Measurements from ENCODE around the gene SEC14L5. TPM values are rescaled to one million over a fixed set of nuclear protein-coding genes. Genes with fewer than 3 reads are reported as not detected.

The SEC14L5 gene
- total RNA-seq, 6 experiments from 2014 or later = not detected

DNA sequence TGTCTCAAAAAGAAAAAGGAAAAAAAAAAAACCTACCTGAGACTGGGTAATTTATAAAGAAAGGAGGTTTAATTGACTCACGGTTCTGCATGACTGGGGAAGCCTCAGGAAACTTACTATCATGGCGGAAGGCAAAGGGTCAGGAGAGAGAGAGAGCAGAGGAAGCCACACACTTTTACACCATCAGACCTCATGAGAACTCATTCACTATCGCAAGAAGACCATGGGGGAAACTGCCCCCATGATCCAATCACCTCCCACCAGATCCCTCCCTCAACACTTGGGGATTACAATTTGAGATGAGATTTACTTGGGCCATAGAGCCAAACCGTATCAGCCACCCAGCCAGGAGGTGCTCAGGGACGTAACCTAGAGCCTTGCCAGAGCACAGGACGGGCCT lies 54.8 kb downstream of the SEC14L5 start:
- TF ChIP-seq, protein P1, sequence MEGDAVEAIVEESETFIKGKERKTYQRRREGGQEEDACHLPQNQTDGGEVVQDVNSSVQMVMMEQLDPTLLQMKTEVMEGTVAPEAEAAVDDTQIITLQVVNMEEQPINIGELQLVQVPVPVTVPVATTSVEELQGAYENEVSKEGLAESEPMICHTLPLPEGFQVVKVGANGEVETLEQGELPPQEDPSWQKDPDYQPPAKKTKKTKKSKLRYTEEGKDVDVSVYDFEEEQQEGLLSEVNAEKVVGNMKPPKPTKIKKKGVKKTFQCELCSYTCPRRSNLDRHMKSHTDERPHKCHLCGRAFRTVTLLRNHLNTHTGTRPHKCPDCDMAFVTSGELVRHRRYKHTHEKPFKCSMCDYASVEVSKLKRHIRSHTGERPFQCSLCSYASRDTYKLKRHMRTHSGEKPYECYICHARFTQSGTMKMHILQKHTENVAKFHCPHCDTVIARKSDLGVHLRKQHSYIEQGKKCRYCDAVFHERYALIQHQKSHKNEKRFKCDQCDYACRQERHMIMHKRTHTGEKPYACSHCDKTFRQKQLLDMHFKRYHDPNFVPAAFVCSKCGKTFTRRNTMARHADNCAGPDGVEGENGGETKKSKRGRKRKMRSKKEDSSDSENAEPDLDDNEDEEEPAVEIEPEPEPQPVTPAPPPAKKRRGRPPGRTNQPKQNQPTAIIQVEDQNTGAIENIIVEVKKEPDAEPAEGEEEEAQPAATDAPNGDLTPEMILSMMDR (IDR thresholded peaks at IDR 0.05) = no peak
- H3K4me3 Mint-ChIP-seq = no peak overlapping the region
- no peaks in the 10 kb centered on the region for H3K9me3 Mint-ChIP-seq
- no peaks in the 10 kb centered on the region for H3K4me1 Mint-ChIP-seq (ENCODE audit: low read depth)
- peaks cover 4% of the 10 kb centered on the region; the same call in 1 of the 2 replicates for H3K36me3 Mint-ChIP-seq (ENCODE audit: low read depth)
- no peak overlapping the region for H3K27ac Mint-ChIP-seq
- H3K27me3 Mint-ChIP-seq (ENCODE audit: insufficient read depth) = peaks cover 41% of the 10 kb centered on the region
- no peak for DNase-seq

DNA sequence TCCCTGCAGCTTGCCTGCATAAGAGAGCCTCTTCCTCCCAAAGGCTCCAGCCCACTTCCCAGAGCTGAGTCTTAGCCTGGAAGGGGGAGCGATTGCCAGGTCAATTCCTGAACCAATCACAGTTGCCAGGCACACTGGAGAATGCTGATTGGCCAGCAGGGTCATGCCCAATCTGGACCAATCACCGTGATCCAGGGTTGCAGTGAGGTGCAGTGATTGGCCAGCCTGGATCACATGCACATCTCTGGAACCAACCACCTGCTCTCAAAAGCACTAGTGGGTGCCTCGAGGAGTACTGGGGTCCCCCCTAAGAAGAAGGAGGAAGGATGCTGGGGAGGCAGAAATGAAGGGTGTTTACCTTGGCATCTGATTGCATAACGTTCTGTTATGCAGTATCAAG lies 57.2 kb downstream of the SEC14L5 start:
- Mint-ChIP-seq H3K4me3 (no peak overlapping the region), H3K36me3 (ENCODE audit: low read depth) (peaks cover 4% of the 10 kb centered on the region; the same call in 1 of the 2 replicates), H3K27me3 (ENCODE audit: insufficient read depth) (peaks cover 39% of the 10 kb centered on the region), H3K4me1 (ENCODE audit: low read depth) (no peaks in the 10 kb centered on the region), H3K27ac (no peak overlapping the region), H3K9me3 (no peaks in the 10 kb centered on the region)
- TF ChIP-seq, protein P1 (IDR thresholded peaks at IDR 0.05) = no peak
- DNase-seq = no peak

DNA sequence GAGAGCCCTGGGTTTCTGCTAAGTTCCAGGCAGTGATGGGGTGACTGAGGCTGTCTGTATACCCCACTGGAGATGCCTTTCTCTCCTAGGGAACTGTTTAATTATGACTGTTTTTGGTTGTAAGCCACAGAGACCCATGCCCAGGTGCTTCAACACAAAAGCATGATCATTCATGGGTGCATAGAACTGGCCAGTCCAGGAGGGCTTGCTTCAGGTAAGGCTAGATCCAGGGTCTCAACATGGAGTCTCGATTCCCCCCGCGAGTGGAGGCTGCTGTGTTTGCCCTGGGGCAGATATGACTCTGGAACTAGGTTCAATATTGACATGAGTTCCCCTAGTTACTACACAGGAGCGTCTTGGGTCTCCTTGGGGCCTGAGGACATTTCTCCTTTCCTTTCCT lies 57.8 kb downstream of the SEC14L5 start:
- TF ChIP-seq, protein P1 (IDR thresholded peaks at IDR 0.05) = no peak
- H3K27ac Mint-ChIP-seq = no peak overlapping the region

DNA sequence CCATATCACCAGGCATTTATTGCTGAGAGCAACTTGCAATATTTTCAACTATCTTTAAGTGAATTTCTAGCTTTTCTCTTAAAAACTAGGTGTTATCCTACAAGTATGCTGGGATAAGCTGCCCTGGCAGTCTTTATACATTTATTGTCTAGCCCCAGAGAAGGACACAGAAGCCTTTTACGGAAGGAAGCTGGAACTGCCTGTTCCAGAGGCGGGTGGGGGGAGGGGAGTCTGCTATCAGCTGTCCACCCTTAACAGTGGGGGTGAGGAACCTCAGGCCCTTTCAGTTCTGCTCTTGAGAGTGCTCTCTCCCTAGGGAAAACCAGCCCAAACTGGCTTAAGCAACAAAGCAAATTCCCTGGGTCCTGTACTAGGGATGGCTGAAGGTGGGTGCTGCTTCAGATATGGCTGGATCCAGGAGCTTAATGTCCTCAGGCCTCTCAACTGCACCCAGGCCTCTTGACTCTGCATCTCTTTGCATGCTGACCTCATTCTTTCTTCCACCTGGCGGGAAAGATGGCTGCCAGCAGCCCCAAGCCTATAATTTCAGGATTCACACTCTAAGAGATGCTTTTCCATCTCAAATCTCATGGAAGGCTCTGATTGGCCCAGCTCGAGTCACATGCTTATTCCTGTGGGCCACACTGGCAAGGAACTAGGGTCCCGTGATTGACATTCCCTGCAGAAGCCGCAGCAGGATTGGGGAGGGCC lies 59.0 kb downstream of the SEC14L5 start:
- H3K27me3 Mint-ChIP-seq (ENCODE audit: insufficient read depth) = peaks cover 42% of the 10 kb centered on the region

More for the DNA sequence above, 57.8 kb downstream of the SEC14L5 start:
- no peak for DNase-seq
- no peaks in the 10 kb centered on the region for H3K9me3 Mint-ChIP-seq
- no peak overlapping the region for H3K4me3 Mint-ChIP-seq
- no peaks in the 10 kb centered on the region for H3K4me1 Mint-ChIP-seq (ENCODE audit: low read depth)
- H3K27me3 Mint-ChIP-seq (ENCODE audit: insufficient read depth) = peaks cover 34% of the 10 kb centered on the region
- H3K36me3 Mint-ChIP-seq (ENCODE audit: low read depth) = no peaks in the 10 kb centered on the region

DNA sequence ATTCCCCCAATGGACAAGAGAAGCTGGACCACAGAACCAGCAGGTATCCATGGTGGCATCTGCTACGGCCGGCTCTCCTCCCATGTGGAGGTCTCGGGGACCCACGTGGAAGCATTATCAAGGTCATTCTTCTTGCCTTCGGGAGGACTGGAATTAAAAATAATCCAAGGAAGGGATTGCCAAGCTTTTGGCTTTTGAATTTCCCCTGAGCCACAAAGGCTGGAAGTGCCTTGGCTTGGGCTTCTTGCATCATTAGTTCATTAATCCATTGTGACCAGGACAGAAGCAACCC lies 59.5 kb downstream of the SEC14L5 start:
- Mint-ChIP-seq H3K9me3 (no peaks in the 10 kb centered on the region), H3K36me3 (ENCODE audit: low read depth) (no peaks in the 10 kb centered on the region), H3K4me3 (no peak overlapping the region), H3K27ac (no peak overlapping the region), H3K4me1 (ENCODE audit: low read depth) (no peaks in the 10 kb centered on the region), H3K27me3 (ENCODE audit: insufficient read depth) (peaks cover 40% of the 10 kb centered on the region)
- DNase-seq = no peak
- TF ChIP-seq, protein P1 (IDR thresholded peaks at IDR 0.05) = no peak

More for the DNA sequence above, 59.0 kb downstream of the SEC14L5 start:
- DNase-seq = no peak
- H3K9me3 Mint-ChIP-seq = no peaks in the 10 kb centered on the region
- no peaks in the 10 kb centered on the region for H3K4me1 Mint-ChIP-seq (ENCODE audit: low read depth)
- no peak overlapping the region for H3K27ac Mint-ChIP-seq
- TF ChIP-seq, protein P1 (IDR thresholded peaks at IDR 0.05) = no peak
- H3K36me3 Mint-ChIP-seq (ENCODE audit: low read depth) = no peaks in the 10 kb centered on the region
- H3K4me3 Mint-ChIP-seq = no peak overlapping the region

All from HFFc6 (cell line).